GM20000 (cell line): ENCODE data around the gene SHOC1.
"Not testable (repeated sequence)": the region's sequence is repeated elsewhere in the genome, so short reads cannot be mapped to it uniquely, and the experiment has no call there.

ENCODE experiments used
- DNase-seq: peaks from one replicate; pipeline ENCODE4 v3.0.0; 2012; ENCODE audit warnings: low spot score
- TF ChIP-seq, protein P1 (sequence below): IDR thresholded peaks from 2 replicates; pipeline ENCODE4 v1.5.1; 2012; ENCODE audit warnings: mild to moderate bottlenecking, control low read depth; ENCODE audit errors: extremely low read depth, missing control alignments

Gene SHOC1

DNA sequence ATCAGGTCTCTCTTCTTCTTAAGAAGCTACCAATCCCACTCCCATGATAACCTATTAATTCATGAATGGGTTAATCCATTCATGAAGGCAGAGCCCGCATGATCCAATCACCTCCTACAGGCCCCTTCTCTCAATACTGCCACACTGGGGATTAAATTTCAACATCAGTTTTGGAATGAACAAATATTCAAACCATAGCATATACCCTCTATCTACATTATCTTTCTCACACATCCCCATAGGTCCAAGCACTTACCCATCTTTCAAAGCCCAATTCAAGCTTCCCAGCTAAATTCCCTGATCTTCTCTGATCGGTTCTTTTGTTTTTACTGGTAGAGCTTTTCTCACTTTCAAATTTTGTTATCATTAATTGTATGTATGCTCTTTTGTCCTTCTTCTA lies 10.5 kb upstream of the SHOC1 start:
- DNase-seq = no peak
- TF ChIP-seq, protein P1, sequence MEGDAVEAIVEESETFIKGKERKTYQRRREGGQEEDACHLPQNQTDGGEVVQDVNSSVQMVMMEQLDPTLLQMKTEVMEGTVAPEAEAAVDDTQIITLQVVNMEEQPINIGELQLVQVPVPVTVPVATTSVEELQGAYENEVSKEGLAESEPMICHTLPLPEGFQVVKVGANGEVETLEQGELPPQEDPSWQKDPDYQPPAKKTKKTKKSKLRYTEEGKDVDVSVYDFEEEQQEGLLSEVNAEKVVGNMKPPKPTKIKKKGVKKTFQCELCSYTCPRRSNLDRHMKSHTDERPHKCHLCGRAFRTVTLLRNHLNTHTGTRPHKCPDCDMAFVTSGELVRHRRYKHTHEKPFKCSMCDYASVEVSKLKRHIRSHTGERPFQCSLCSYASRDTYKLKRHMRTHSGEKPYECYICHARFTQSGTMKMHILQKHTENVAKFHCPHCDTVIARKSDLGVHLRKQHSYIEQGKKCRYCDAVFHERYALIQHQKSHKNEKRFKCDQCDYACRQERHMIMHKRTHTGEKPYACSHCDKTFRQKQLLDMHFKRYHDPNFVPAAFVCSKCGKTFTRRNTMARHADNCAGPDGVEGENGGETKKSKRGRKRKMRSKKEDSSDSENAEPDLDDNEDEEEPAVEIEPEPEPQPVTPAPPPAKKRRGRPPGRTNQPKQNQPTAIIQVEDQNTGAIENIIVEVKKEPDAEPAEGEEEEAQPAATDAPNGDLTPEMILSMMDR = no peak

GRCh38 chr9:111804636-111805035 lies 9.9 kb upstream of the SHOC1 start:
- DNase-seq = no peak
- TF ChIP-seq, protein P1 = no peak

DNA sequence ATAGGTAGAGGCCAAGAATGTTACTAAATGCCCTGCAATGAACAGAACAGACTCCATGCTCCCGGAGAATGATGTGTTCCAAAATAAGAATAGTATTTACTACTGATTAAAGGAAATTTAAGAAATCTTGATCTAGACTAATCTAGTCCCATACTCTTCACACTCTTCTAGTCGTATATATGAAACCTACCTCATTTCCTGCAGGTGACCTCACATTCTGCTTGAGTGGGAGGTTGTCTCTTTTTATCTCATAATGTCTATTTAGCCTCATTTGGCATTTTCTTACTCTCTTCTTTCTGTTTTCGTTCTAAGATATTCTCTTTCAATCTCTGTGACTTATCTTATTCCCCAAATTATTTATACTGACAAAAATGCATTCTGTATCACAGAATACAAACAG lies 9.2 kb upstream of the SHOC1 start:
- TF ChIP-seq, protein P1 = no peak

DNA sequence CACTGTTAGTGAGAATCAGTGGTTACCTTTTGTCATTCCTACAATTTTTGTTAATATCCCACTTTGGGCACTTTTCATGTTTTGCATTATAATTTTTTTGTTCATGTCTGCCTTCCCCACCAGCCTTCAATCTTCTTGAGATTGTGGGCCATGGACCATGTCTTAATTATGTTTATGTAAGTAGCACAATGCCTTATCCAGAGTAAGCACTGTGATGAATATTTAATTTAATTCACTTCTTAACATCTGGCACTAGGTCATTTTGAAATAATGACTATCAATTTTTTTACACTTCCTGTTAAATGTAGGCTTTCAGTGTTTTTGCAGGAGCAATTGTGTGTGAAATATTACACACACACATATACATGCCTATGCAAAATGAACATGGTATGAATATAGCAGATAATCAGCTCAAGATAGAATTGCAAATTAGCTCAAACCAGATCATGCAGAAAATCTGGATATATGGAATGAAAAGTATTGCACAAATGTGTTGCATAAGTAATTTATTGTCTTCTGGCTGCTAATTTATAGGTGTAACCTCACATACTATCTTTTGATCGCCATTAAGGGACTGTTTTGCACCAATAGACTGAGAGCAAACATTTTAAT lies 5.3 kb upstream of the SHOC1 start:
- TF ChIP-seq, protein P1 = no peak
- no peak for DNase-seq

More for the DNA sequence above, 9.2 kb upstream of the SHOC1 start:
- peak; percentile 41 for DNase-seq

- DNase-seq = no peak
- TF ChIP-seq, protein P1 = no peak
Observed at GRCh38 chr9:111799506-111799905, 4.8 kb upstream of the SHOC1 start.

DNA sequence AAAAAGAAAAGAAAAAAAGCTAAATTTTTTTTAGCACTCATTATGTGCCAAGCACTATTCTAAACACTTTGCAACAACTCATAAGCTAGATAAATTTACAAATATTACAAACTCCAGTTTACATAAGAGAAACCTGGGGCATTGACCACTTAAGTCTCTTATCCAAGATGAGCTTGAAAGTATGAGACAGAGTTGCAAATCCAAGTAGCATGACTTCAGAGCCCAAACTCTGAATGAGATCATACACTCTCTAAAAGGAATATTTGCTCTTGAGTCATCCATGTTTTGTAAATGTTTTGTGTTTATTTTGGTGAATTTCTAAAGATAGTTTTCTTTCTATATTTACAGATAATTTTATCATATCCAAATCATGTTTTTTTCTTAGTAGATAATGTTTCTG lies 4.0 kb upstream of the SHOC1 start:
- no peak for DNase-seq
- TF ChIP-seq, protein P1 = no peak

DNA sequence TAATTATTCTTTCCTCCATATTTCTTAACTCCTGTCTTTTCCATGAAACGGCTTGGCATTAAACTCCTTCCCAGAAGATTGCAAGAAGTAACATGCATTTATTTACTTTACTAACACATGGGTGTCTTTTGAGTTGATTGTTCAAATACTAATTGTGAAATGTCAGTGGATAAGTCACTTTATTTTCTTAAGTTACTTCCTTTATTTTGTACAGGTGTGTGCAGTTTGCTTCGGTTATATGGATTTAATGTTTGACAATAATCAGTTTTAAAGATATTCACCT lies 761 bp upstream of the SHOC1 start:
- TF ChIP-seq, protein P1 = no peak
- no peak for DNase-seq

GRCh38 chr9:111791821-111792220 lies 2.9 kb downstream of the SHOC1 start:
- not testable (repeated sequence) for DNase-seq
